H1 (cell line): ENCODE results near the gene STAC2. TPM values are rescaled to one million over a fixed set of nuclear protein-coding genes. Genes with fewer than 3 reads are reported as not detected.
"Not testable (repeated sequence)": the region's sequence is repeated elsewhere in the genome, so short reads cannot be mapped to it uniquely, and the experiment has no call there.

Experiments
- CTCF ChIA-PET: fragments of 300-600 bp; sonication (Branson Sonifier 250); formaldehyde crosslinking; loops from one replicate; lab custom pipeline; 2021; ENCODE audit not compliant: partially characterized antibody; lab: Charles Lee
- POLR2A ChIA-PET: fragments of 300-600 bp; sonication (Branson Sonifier 250); formaldehyde crosslinking; loops from one replicate; lab custom pipeline; 2021; ENCODE audit warnings: inconsistent platforms; ENCODE audit not compliant: partially characterized antibody; lab: Charles Lee
- DNase-seq, 2 experiments: peaks; one replicate each; pipeline versions ENCODE4 v3.0.0 to v3.0.0-alpha.2; 2010 to 2022; ENCODE audit warnings: low spot score in 2 of 2, low read depth in 1 of 2, mixed read lengths in 1 of 2
- FAIRE-seq: peaks from 2 replicates; lab custom pipeline; 2011; peaks lifted over from hg19 to GRCh38; lab: Jason Lieb, UNC
- H2AFZ ChIP-seq: 2 replicates; pipeline ENCODE4 v1.8.1; 2012; ENCODE audit warnings: low read length, inconsistent platforms
- H2AK5ac ChIP-seq: 2 replicates; pipeline ENCODE4 v1.6.1; 2013; ENCODE audit warnings: low read depth, low read length
- H2BK120ac ChIP-seq: replicated peaks from 2 replicates; pipeline ENCODE3; 2013; ENCODE audit warnings: low read depth, low read length, inconsistent platforms
- H2BK12ac ChIP-seq: 2 replicates; pipeline ENCODE4 v1.6.1; 2013; ENCODE audit warnings: low read depth, low read length
- H2BK15ac ChIP-seq: 2 replicates; pipeline ENCODE4 v1.6.1; 2013; ENCODE audit warnings: low read length
- H2BK20ac ChIP-seq: 2 replicates; pipeline ENCODE4 v1.6.1; 2013; ENCODE audit warnings: low read length
- H2BK5ac ChIP-seq: 2 replicates; pipeline ENCODE4 v1.6.1; 2013; ENCODE audit warnings: low read depth, low read length
- H3K14ac ChIP-seq: 2 replicates; pipeline ENCODE4 v1.6.1; 2013; ENCODE audit warnings: inconsistent platforms; ENCODE audit not compliant: insufficient read length
- H3K18ac ChIP-seq: 2 replicates; pipeline ENCODE4 v1.6.1; 2013; ENCODE audit warnings: low read length; ENCODE audit errors: extremely low read depth
- H3K23ac ChIP-seq: 2 replicates; pipeline ENCODE4 v1.6.1; 2013; ENCODE audit warnings: inconsistent platforms; ENCODE audit not compliant: insufficient read length
- H3K23me2 ChIP-seq: 2 replicates; pipeline ENCODE4 v1.6.1; 2013; ENCODE audit warnings: low read depth, low read length
- H3K27ac ChIP-seq: 2 replicates; pipeline ENCODE4 v1.6.1; 2011; ENCODE audit warnings: low read depth, low read length, inconsistent platforms
- H3K27me3 ChIP-seq, 4 experiments: replicated peaks in 1 of 4; 1 replicate in 1 of 4; 2 replicates in 3 of 4; pipeline versions ENCODE4 v1.6.1 to v1.8.1; 2011 to 2013; ENCODE audit warnings: low read length in 3 of 4, mild to moderate bottlenecking in 3 of 4, inconsistent platforms in 2 of 4, mixed read lengths in 2 of 4, moderate library complexity in 1 of 4; ENCODE audit not compliant: control insufficient read depth in 3 of 4, insufficient read depth in 3 of 4; ENCODE audit errors: extremely low read depth in 1 of 4
- H3K36me3 ChIP-seq, 4 experiments: 2 replicates each; pipeline versions ENCODE4 v1.6.1 to v1.8.1; 2011 to 2013; ENCODE audit warnings: mild to moderate bottlenecking in 4 of 4, low read length in 3 of 4, moderate library complexity in 2 of 4, control low read depth in 1 of 4, inconsistent platforms in 1 of 4; ENCODE audit not compliant: insufficient read depth in 4 of 4, control insufficient read depth in 2 of 4
- H3K4ac ChIP-seq: replicated peaks from 2 replicates; pipeline ENCODE3; 2013; ENCODE audit warnings: low read length, low read depth, mixed read lengths, inconsistent platforms; ENCODE audit not compliant: insufficient read length
- H3K4me1 ChIP-seq, 4 experiments: replicated peaks in 1 of 4; 1 replicate in 1 of 4; 2 replicates in 3 of 4; pipeline versions ENCODE4 v1.6.1 to v1.8.1; 2011 to 2013; ENCODE audit warnings: low read length in 3 of 4, inconsistent platforms in 2 of 4, mixed read lengths in 1 of 4; ENCODE audit not compliant: insufficient read depth in 4 of 4, control insufficient read depth in 3 of 4
- H3K4me2 ChIP-seq, 2 experiments: 2 replicates each; pipeline versions ENCODE4 v1.6.1 to v1.8.1; 2011 to 2013; ENCODE audit warnings: low read depth in 2 of 2, low read length in 2 of 2, control low read depth in 1 of 2, inconsistent platforms in 1 of 2, mild to moderate bottlenecking in 1 of 2; ENCODE audit not compliant: insufficient read depth in 1 of 2
- H3K4me3 ChIP-seq, 4 experiments: fragments of 200-600, 300-600 bp in 1 of 4; sonication (generic), shearing (Covaris generic), sonication (Bioruptor Twin) in 1 of 4; 2 replicates each; pipeline versions ENCODE4 v1.5.1 to v1.8.1; 2011 to 2016; ENCODE audit warnings: low read length in 4 of 4, low read depth in 3 of 4, control low read depth in 2 of 4, inconsistent platforms in 2 of 4, mild to moderate bottlenecking in 2 of 4, mixed read lengths in 1 of 4, moderate library complexity in 1 of 4; ENCODE audit not compliant: insufficient read depth in 2 of 4; ENCODE audit errors: extremely low read depth in 1 of 4
- H3K56ac ChIP-seq: replicated peaks from 2 replicates; pipeline ENCODE3; 2013; ENCODE audit warnings: low read depth, mild to moderate bottlenecking, mixed read lengths, low read length, inconsistent platforms; ENCODE audit not compliant: insufficient read length
- H3K79me1 ChIP-seq: 2 replicates; pipeline ENCODE4 v1.6.1; 2013; ENCODE audit warnings: low read depth, low read length, control low read depth
- H3K79me2 ChIP-seq, 2 experiments: 2 replicates each; pipeline versions ENCODE4 v1.6.1 to v1.8.1; 2012 to 2013; ENCODE audit warnings: low read length in 2 of 2, mild to moderate bottlenecking in 2 of 2, inconsistent platforms in 1 of 2; ENCODE audit not compliant: insufficient read depth in 2 of 2, control insufficient read depth in 1 of 2
- H3K9ac ChIP-seq, 4 experiments: replicated peaks in 1 of 4; 1 replicate in 1 of 4; 2 replicates in 3 of 4; pipeline versions ENCODE4 v1.6.1 to v1.8.1; 2011 to 2013; ENCODE audit warnings: low read depth in 3 of 4, low read length in 3 of 4, control low read depth in 2 of 4, mild to moderate bottlenecking in 2 of 4, moderate library complexity in 2 of 4, inconsistent platforms in 1 of 4; ENCODE audit errors: extremely low read depth in 1 of 4
- H3K9me3 ChIP-seq, 2 experiments: 2 replicates each; pipeline versions ENCODE4 v1.6.1 to v1.8.1; 2012 to 2013; ENCODE audit warnings: mild to moderate bottlenecking in 2 of 2, moderate library complexity in 2 of 2, control low read depth in 1 of 2, inconsistent platforms in 1 of 2, low read depth in 1 of 2, low read length in 1 of 2, mixed read lengths in 1 of 2; ENCODE audit not compliant: insufficient read depth in 2 of 2
- H4K20me1 ChIP-seq, 2 experiments: replicated peaks in 1 of 2; 2 replicates each; pipeline versions ENCODE3 to v1.8.1; 2011 to 2013; ENCODE audit warnings: inconsistent platforms in 2 of 2, low read length in 2 of 2, mild to moderate bottlenecking in 1 of 2; ENCODE audit not compliant: insufficient read depth in 2 of 2, control insufficient read depth in 1 of 2
- H4K5ac ChIP-seq: 2 replicates; pipeline ENCODE4 v1.6.1; 2013; ENCODE audit warnings: low read length, low read depth, mixed read lengths, inconsistent platforms; ENCODE audit not compliant: insufficient read length
- H4K8ac ChIP-seq: 2 replicates; pipeline ENCODE4 v1.8.0; 2013; ENCODE audit warnings: mild to moderate bottlenecking, moderate library complexity, low read length, inconsistent platforms; ENCODE audit not compliant: insufficient read depth; ENCODE audit errors: extremely low read depth
- H4K91ac ChIP-seq: replicated peaks from 2 replicates; pipeline ENCODE3; 2013; ENCODE audit warnings: low read length, mixed read lengths, inconsistent platforms; ENCODE audit not compliant: insufficient read length
- WGBS, 2 experiments: shearing (Covaris generic) in 1 of 2; methylation state at CpG; one replicate each; pipeline versions ENCODE4 v1.1.6 to v1.1.7; 2013 to 2015; ENCODE audit warnings: low lambda C conversion rate in 2 of 2, mixed read lengths in 2 of 2, inconsistent platforms in 1 of 2, low coverage in 1 of 2, missing lambda C conversion rate in 1 of 2; ENCODE audit not compliant: insufficient replicate concordance in 2 of 2, insufficient coverage in 1 of 2, insufficient read length in 1 of 2; ENCODE audit errors: extremely low coverage in 1 of 2, missing lambda C conversion rate in 1 of 2; 5-methylcytosine and 5-hydroxymethylcytosine counted together
- polyA plus RNA-seq, 7 experiments: library from polyadenylated mRNA; depleted of rRNA in 3 of 7; stranded (reverse) in 5 of 7; unstranded in 2 of 7; fragments of >200 nt in 5 of 7; fragments of 200-250 nt in 2 of 7; gene quantifications; 1 replicate in 5 of 7; 2 replicates in 1 of 7; 4 replicates in 1 of 7; pipeline versions ENCODE4 v1.2.1 to v1.2.3, GENCODE V29; 2011 to 2013; ENCODE audit warnings: missing spikeins in 2 of 7, mixed read lengths in 2 of 7
- total RNA-seq: library from RNA; stranded (reverse); fragmentation: NEBNext Ultra II Directional; extraction: Animal tissue kit (Norgen Biotek cat#: 25700); gene quantifications from 2 replicates; pipeline ENCODE4 v1.2.1, GENCODE V29; 2021

Gene STAC2
- total and polyA plus RNA-seq, 2 of the 8 experiments (the other 6 are each of a cell fraction or from before 2014, with no cell fraction given), result 1.5 to 6.0 TPM

DNA sequence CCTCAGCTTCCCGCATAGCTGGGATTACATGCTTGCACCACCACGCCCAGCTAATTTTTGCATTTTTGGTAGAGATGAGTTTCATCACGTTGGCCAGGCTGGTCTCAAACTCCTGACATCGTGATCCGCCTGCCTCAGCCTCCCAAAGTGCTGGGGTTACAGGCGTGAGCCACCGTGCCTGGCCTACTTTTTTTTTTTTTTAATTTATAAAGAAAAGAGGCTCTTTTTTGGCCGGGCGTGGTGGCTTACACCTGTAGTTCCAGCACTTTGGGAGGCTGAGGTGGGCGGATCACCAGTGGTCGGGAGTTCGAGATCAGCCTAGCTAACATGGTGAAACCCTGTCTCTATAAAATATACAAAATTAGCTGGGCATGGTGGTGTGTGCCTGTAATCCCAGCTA lies 24.3 kb upstream of the STAC2 start:
- H3K9me3 ChIP-seq, H4K20me1 ChIP-seq, H3K27ac ChIP-seq, H4K5ac ChIP-seq, H2BK5ac ChIP-seq, H3K56ac ChIP-seq, H3K79me2 ChIP-seq, H3K23ac ChIP-seq, H3K9ac ChIP-seq, DNase-seq, H3K14ac ChIP-seq, H2BK15ac ChIP-seq, H3K4me2 ChIP-seq, H2AK5ac ChIP-seq, H3K23me2 ChIP-seq, H2BK120ac ChIP-seq, H4K91ac ChIP-seq, H3K18ac ChIP-seq, FAIRE-seq, H3K79me1 ChIP-seq, H3K4me1 ChIP-seq, H3K36me3 ChIP-seq, H2BK12ac ChIP-seq, H3K27me3 ChIP-seq, H2BK20ac ChIP-seq, H3K4ac ChIP-seq, H2AFZ ChIP-seq, H3K4me3 ChIP-seq, H4K8ac ChIP-seq: not testable (repeated sequence)
- WGBS, 2 experiments, result 92% methylated on average over 12 of the region's 12 CpGs; no CpG with 5 or more reads in 1 of the 2 experiments
- ChIA-PET CTCF (interaction anchor here (0.9 to 22.6 kb wide), 4 partner anchors 0 to 37 kb away, joined by 3 to 982 read pairs (median 464); no protein-coding TSS in a partner anchor), POLR2A (interaction anchor here (1.0 to 9.0 kb wide), 2 partner anchors 18 to 44 kb away, joined by 3 to 113 read pairs; no protein-coding TSS in a partner anchor)
